ENCODE data around the gene ADGRB2.
A peak's percentile ranks its signal among the peaks of the same experiment; 100 is the strongest.

ADGRB2 gene

GRCh38 chr1:31785020-31785946, 21.1 kb upstream of the ADGRB2 start:
- H3K27me3 ChIP-seq (ENCODE audit: insufficient read depth, low read length, poor library complexity, severe bottlenecking), result no peaks in the 10 kb centered on the region
- H2AFZ ChIP-seq (ENCODE audit: low read length), result no peak overlapping the region
- no peaks in the 10 kb centered on the region for H3K79me2 ChIP-seq (ENCODE audit: insufficient read depth, low read length)
- TF ChIP-seq, protein P1, sequence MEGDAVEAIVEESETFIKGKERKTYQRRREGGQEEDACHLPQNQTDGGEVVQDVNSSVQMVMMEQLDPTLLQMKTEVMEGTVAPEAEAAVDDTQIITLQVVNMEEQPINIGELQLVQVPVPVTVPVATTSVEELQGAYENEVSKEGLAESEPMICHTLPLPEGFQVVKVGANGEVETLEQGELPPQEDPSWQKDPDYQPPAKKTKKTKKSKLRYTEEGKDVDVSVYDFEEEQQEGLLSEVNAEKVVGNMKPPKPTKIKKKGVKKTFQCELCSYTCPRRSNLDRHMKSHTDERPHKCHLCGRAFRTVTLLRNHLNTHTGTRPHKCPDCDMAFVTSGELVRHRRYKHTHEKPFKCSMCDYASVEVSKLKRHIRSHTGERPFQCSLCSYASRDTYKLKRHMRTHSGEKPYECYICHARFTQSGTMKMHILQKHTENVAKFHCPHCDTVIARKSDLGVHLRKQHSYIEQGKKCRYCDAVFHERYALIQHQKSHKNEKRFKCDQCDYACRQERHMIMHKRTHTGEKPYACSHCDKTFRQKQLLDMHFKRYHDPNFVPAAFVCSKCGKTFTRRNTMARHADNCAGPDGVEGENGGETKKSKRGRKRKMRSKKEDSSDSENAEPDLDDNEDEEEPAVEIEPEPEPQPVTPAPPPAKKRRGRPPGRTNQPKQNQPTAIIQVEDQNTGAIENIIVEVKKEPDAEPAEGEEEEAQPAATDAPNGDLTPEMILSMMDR (conservative IDR thresholded peaks at IDR 0.05; ENCODE audit: low read length), result no peak
- TF ChIP-seq EZH2phosphoT487 (IDR thresholded peaks at IDR 0.05; ENCODE audit: borderline replicate concordance), result no peak
- no peaks in the 10 kb centered on the region for H3K9me3 ChIP-seq (ENCODE audit: insufficient read depth, low read depth, low read length)
- no peaks in the 10 kb centered on the region for H3K9me2 ChIP-seq (replicated peaks; ENCODE audit: low read depth, low read length)
- no peak overlapping the region for H3K4me2 ChIP-seq (ENCODE audit: low read depth, low read length, poor library complexity, severe bottlenecking)
- no peak overlapping the region for H3K9ac ChIP-seq (ENCODE audit: low read depth, low read length, poor library complexity, severe bottlenecking)
- no peaks in the 10 kb centered on the region for H4K20me1 ChIP-seq (ENCODE audit: insufficient read depth, low read length, poor library complexity, severe bottlenecking)
- no peaks in the 10 kb centered on the region for H3F3A ChIP-seq (ENCODE audit: low read depth)
- H3K4me1 ChIP-seq (ENCODE audit: insufficient read depth, low read length, poor library complexity, severe bottlenecking), result peaks cover 51% of the 10 kb centered on the region
- no peaks in the 10 kb centered on the region for H3K36me3 ChIP-seq (ENCODE audit: insufficient read depth, low read length)
- H3K4me3 ChIP-seq (ENCODE audit: low read length, poor library complexity, severe bottlenecking), result no peak overlapping the region

- Histone ChIP-seq H3K27me3 (ENCODE audit: insufficient read depth, low read length, poor library complexity, severe bottlenecking) (no peaks in the 10 kb centered on the region), H3K4me3 (ENCODE audit: low read length, poor library complexity, severe bottlenecking) (no peak overlapping the region), H3K9me2 (replicated peaks; ENCODE audit: low read depth, low read length) (no peaks in the 10 kb centered on the region), H3K79me2 (ENCODE audit: insufficient read depth, low read length) (no peaks in the 10 kb centered on the region), H2AFZ (ENCODE audit: low read length) (no peak overlapping the region), H3K4me1 (ENCODE audit: insufficient read depth, low read length, poor library complexity, severe bottlenecking) (peaks cover 49% of the 10 kb centered on the region), H3F3A (ENCODE audit: low read depth) (no peaks in the 10 kb centered on the region), H3K9ac (ENCODE audit: low read depth, low read length, poor library complexity, severe bottlenecking) (peak overlapping the region; percentile 9), H3K36me3 (ENCODE audit: insufficient read depth, low read length) (no peaks in the 10 kb centered on the region), H4K20me1 (ENCODE audit: insufficient read depth, low read length, poor library complexity, severe bottlenecking) (no peaks in the 10 kb centered on the region), H3K9me3 (ENCODE audit: insufficient read depth, low read depth, low read length) (no peaks in the 10 kb centered on the region), H3K4me2 (ENCODE audit: low read depth, low read length, poor library complexity, severe bottlenecking) (no peak overlapping the region)
- no peak for TF ChIP-seq EZH2phosphoT487 (IDR thresholded peaks at IDR 0.05; ENCODE audit: borderline replicate concordance)
- TF ChIP-seq, protein P1 (conservative IDR thresholded peaks at IDR 0.05; ENCODE audit: low read length), result no peak
Observed at GRCh38 chr1:31784356-31785019, 20.3 kb upstream of the ADGRB2 start.

DNA sequence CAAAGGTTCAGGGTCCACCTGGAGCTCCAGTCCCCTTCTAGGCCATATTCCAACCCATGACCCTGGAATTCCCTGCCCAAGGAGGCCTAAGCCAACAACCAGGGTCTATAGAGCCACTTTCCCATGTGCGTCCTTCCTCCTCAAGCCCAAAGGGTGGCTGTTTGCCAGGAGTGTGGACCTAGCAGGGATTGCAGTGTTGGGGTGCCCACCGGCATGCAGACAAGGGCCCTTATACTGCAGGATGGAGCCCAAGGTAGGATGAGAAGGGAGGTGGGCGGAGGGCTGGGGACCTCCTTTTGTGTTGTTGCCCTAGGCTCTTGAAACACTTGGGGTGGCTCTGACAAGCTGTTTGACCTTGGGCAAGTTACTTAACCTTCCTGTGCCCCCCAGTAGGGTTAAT, 19.7 kb upstream of the ADGRB2 start:
- H3F3A ChIP-seq (ENCODE audit: low read depth), result no peaks in the 10 kb centered on the region
- no peaks in the 10 kb centered on the region for H3K9me3 ChIP-seq (ENCODE audit: insufficient read depth, low read depth, low read length)
- no peaks in the 10 kb centered on the region for H3K79me2 ChIP-seq (ENCODE audit: insufficient read depth, low read length)
- no peak overlapping the region for H2AFZ ChIP-seq (ENCODE audit: low read length)
- H3K4me3 ChIP-seq (ENCODE audit: low read length, poor library complexity, severe bottlenecking), result no peak overlapping the region
- H4K20me1 ChIP-seq (ENCODE audit: insufficient read depth, low read length, poor library complexity, severe bottlenecking), result no peaks in the 10 kb centered on the region
- no peaks in the 10 kb centered on the region for H3K9me2 ChIP-seq (replicated peaks; ENCODE audit: low read depth, low read length)
- no peaks in the 10 kb centered on the region for H3K36me3 ChIP-seq (ENCODE audit: insufficient read depth, low read length)
- no peaks in the 10 kb centered on the region for H3K27me3 ChIP-seq (ENCODE audit: insufficient read depth, low read length, poor library complexity, severe bottlenecking)
- TF ChIP-seq, protein P1 (conservative IDR thresholded peaks at IDR 0.05; ENCODE audit: low read length), result no peak
- H3K4me2 ChIP-seq (ENCODE audit: low read depth, low read length, poor library complexity, severe bottlenecking), result no peak overlapping the region
- H3K4me1 ChIP-seq (ENCODE audit: insufficient read depth, low read length, poor library complexity, severe bottlenecking), result peaks cover 45% of the 10 kb centered on the region
- no peak overlapping the region for H3K9ac ChIP-seq (ENCODE audit: low read depth, low read length, poor library complexity, severe bottlenecking)

All from Loucy (cell line).